ENCODE measurements around the gene CLK2. TPM values are rescaled to one million over a fixed set of nuclear protein-coding genes. Genes with fewer than 3 reads are reported as not detected.

Gene CLK2
- 100 to 1,000 TPM in 1 of 2 donors, 10 to 100 TPM in 1; 87.7 to 131 TPM for total RNA-seq

DNA sequence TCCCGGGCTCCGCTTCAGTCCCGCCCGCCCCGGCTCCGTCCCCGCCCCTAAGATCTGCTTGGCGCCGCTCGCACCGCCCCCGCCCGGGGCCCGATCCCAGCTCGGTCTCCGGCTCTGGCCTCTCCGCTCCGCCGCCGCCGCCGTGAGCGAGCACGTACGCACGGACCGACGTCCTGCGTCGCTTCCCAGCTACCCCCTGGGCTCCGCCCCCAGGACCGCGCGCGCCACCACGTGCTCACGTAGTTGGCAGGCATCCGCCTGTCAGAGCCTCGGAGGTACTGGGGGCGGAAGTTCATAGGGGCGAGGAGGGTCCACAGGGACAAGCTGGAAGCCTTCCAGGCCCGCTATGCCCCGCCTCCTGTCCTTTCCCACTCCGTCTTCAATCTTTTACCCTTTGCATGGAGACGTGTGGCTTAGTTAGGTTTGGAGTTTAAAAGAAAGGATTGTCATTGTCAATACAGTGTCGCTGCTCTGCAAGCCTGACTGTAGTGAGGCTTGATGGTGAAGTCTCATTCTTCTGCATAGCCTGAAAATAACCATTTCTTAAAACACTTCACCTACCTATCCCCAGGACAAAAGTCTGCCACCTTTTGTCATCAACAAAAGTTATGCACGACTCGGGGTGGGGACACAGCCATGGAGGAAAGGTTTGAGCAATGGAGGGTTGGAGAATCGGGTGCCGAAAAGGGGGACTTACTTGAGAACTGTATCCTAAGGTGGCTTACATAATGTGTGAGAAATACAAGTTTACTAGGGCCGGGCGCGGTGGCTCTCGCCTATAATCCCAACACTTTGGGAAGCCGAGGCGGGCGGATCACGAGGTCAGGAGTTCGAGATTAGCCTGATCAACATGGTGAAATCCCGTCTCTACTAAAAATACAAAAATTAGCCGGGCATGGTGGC is at the start of gene CLK2:
TSS of gene CLK2 (minus strand) at position 162 of the 903 bp plus-strand sequence. CDS start 2,527 bp downstream, outside the sequence.
- peaks cover 22% of the 10 kb centered on the region for H3K4me1 Mint-ChIP-seq
- no peaks in the 10 kb centered on the region for H3K9me3 Mint-ChIP-seq
- H3K4me3 Mint-ChIP-seq, result peak within 1 kb of the TSS; percentile 91
- peak within 1 kb of the TSS; percentile 88 for H3K27ac Mint-ChIP-seq
- H3K36me3 Mint-ChIP-seq (ENCODE audit: low read depth), result peaks cover 51% of the 10 kb centered on the region
- peak; percentile 91 for ATAC-seq (replicated peaks)
- H3K27me3 Mint-ChIP-seq, result no peaks in the 10 kb centered on the region

GRCh38 chr1:155322571-155322952 is 49.3 kb upstream of the CLK2 start:
- Mint-ChIP-seq H3K9me3 (no peaks in the 10 kb centered on the region), H3K36me3 (ENCODE audit: low read depth) (peaks cover 37% of the 10 kb centered on the region), H3K4me3 (peak overlapping the region; percentile 75), H3K27ac (peak overlapping the region; percentile 48), H3K27me3 (no peaks in the 10 kb centered on the region), H3K4me1 (peaks cover 19% of the 10 kb centered on the region)
- no peak for ATAC-seq (replicated peaks)

GRCh38 chr1:155321639-155322503 is 48.6 kb upstream of the CLK2 start:
- Mint-ChIP-seq H3K27me3 (no peaks in the 10 kb centered on the region), H3K4me3 (peak overlapping the region; percentile 75), H3K27ac (peak overlapping the region; percentile 48), H3K36me3 (ENCODE audit: low read depth) (peaks cover 43% of the 10 kb centered on the region), H3K4me1 (peaks cover 19% of the 10 kb centered on the region), H3K9me3 (no peaks in the 10 kb centered on the region)
- ATAC-seq (replicated peaks), result no peak

DNA sequence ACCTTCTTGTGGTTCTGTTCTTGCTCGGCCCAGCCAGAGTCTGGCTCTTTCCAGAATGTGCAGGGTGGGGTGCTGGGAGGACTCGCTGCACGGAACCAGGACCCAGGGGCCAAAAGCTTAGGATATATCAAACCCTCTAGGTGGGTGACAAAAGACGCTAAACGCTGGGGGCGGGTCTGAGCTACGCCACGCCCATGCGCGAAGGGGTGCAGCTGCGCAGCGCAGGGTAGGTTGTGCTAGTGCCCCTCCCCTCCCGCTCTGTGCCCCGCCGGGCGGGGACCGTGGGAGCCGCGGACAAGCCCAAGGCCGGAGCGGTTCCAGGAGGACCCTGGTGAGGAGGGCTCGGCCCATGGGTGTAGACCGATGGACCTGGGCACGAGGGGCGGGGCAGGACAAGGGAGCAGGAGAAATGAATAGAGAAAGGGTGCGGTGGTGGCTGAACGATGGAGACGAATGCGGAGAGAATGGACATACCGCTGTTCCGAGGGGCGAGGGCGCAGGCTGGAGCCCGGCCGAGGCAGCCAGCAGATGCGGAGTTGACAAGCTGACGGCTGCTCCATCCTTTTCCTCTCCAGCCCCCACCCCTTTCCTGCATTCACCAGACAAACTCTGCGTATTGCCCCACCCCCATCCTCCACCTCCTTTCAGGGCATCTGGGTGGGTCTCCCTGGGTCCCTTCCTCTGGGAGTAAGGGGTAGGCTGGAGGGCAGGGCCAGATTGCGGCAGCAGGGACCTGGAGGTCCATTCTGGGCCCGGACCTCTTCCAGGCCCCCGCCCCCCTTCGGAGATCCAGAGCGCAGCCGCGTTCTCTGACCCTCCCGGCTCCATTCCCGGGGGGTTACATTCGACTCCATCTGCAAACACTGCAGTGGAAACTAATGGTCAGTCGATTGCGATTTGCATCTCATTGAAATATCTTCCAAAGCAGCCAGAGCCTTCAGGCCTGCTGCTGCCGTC is 47.6 kb upstream of the CLK2 start, which contains the start of gene RUSC1:
TSS of gene RUSC1 (plus strand) at position 234 of the 957 bp plus-strand sequence. CDS start 880 bp downstream, outside the sequence.
- Mint-ChIP-seq H3K4me3 (peak within 1 kb of the TSS; percentile 75), H3K27me3 (no peaks in the 10 kb centered on the region), H3K4me1 (peaks cover 14% of the 10 kb centered on the region), H3K27ac (no peak within 1 kb of the TSS), H3K9me3 (no peaks in the 10 kb centered on the region), H3K36me3 (ENCODE audit: low read depth) (peaks cover 46% of the 10 kb centered on the region)
- ATAC-seq (replicated peaks), result peak; percentile 18

DNA sequence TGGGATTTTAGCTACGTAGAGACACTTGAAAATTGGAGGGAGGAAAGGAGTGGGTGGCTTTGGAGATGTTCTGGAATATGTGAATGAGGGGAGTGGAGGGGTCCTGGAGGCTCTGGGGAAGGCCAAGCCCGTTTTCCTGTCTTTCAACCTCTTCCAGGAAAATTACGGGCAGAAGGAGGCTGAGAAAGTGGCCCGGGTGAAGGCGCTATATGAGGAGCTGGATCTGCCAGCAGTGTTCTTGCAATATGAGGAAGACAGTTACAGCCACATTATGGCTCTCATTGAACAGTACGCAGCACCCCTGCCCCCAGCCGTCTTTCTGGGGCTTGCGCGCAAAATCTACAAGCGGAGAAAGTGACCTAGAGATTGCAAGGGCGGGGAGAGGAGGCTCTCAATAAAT is 46.9 kb upstream of the CLK2 start:
- ATAC-seq (replicated peaks), result no peak
- H3K9me3 Mint-ChIP-seq, result no peaks in the 10 kb centered on the region
- H3K36me3 Mint-ChIP-seq (ENCODE audit: low read depth), result peaks cover 49% of the 10 kb centered on the region
- H3K27me3 Mint-ChIP-seq, result no peaks in the 10 kb centered on the region
- H3K27ac Mint-ChIP-seq, result no peak overlapping the region
- H3K4me3 Mint-ChIP-seq, result peak overlapping the region; percentile 75
- peaks cover 12% of the 10 kb centered on the region for H3K4me1 Mint-ChIP-seq

DNA sequence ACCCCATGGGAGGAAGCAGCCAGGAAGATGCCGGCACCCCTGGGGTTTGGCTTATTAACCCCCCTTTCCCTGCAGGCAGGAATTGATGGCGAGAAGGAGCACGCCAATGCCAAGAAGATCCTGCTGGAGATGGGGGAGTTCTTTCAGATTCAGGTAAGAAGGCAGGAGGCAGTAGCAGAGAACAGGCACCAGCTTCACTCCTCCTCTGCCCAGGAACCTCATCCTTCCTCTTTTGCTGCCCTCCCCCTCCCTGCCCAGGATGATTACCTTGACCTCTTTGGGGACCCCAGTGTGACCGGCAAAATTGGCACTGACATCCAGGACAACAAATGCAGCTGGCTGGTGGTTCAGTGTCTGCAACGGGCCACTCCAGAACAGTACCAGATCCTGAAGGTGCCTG is 46.2 kb upstream of the CLK2 start:
- H3K27me3 Mint-ChIP-seq, result no peaks in the 10 kb centered on the region
- peak overlapping the region; percentile 75 for H3K4me3 Mint-ChIP-seq
- ATAC-seq (replicated peaks), result no peak
- peak overlapping the region; percentile 2 for H3K27ac Mint-ChIP-seq
- H3K4me1 Mint-ChIP-seq, result peaks cover 12% of the 10 kb centered on the region
- no peaks in the 10 kb centered on the region for H3K9me3 Mint-ChIP-seq
- peaks cover 56% of the 10 kb centered on the region for H3K36me3 Mint-ChIP-seq (ENCODE audit: low read depth)

GRCh38 chr1:155318082-155318481 is 44.8 kb upstream of the CLK2 start:
- no peak for ATAC-seq (replicated peaks)
- Mint-ChIP-seq H3K36me3 (ENCODE audit: low read depth) (peaks cover 70% of the 10 kb centered on the region), H3K9me3 (no peaks in the 10 kb centered on the region), H3K4me3 (no peak overlapping the region), H3K27ac (no peak overlapping the region), H3K27me3 (no peaks in the 10 kb centered on the region), H3K4me1 (peaks cover 12% of the 10 kb centered on the region)

- Mint-ChIP-seq H3K9me3 (no peaks in the 10 kb centered on the region), H3K4me3 (no peak overlapping the region), H3K27me3 (no peaks in the 10 kb centered on the region), H3K36me3 (ENCODE audit: low read depth) (peaks cover 82% of the 10 kb centered on the region), H3K4me1 (peaks cover 18% of the 10 kb centered on the region), H3K27ac (no peak overlapping the region)
- ATAC-seq (replicated peaks), result no peak
These were observed 43.6 kb upstream of the CLK2 start for GRCh38 chr1:155316922-155317321.

GRCh38 chr1:155313261-155313660 is 40.0 kb upstream of the CLK2 start:
- Mint-ChIP-seq H3K36me3 (ENCODE audit: low read depth) (peaks cover 95% of the 10 kb centered on the region), H3K4me1 (peaks cover 16% of the 10 kb centered on the region), H3K27me3 (no peaks in the 10 kb centered on the region), H3K27ac (no peak overlapping the region), H3K9me3 (no peaks in the 10 kb centered on the region), H3K4me3 (no peak overlapping the region)
- no peak for ATAC-seq (replicated peaks)

GRCh38 chr1:155309423-155310021 is 36.2 kb upstream of the CLK2 start:
- Mint-ChIP-seq H3K4me3 (peak overlapping the region; percentile 97), H3K27ac (peak overlapping the region; percentile 98), H3K36me3 (ENCODE audit: low read depth) (peaks cover 64% of the 10 kb centered on the region), H3K9me3 (no peaks in the 10 kb centered on the region), H3K27me3 (no peaks in the 10 kb centered on the region), H3K4me1 (peaks cover 16% of the 10 kb centered on the region)
- no peak for ATAC-seq (replicated peaks)

GRCh38 chr1:155308493-155309422 is 35.5 kb upstream of the CLK2 start, which contains the start of gene FDPS:
Gene FDPS, plus strand, starts transcription at chr1:155308866. Its CDS starts 924 bp downstream, at chr1:155309790.
- Mint-ChIP-seq H3K27me3 (no peaks in the 10 kb centered on the region), H3K9me3 (no peaks in the 10 kb centered on the region), H3K4me3 (peak within 1 kb of the TSS; percentile 97)

GRCh38 chr1:155307247-155307740 is 34.0 kb upstream of the CLK2 start:
- Mint-ChIP-seq H3K4me1 (peaks cover 14% of the 10 kb centered on the region), H3K9me3 (no peaks in the 10 kb centered on the region), H3K36me3 (ENCODE audit: low read depth) (peaks cover 43% of the 10 kb centered on the region), H3K4me3 (peak overlapping the region; percentile 97), H3K27me3 (no peaks in the 10 kb centered on the region), H3K27ac (peak overlapping the region; percentile 98)
- no peak for ATAC-seq (replicated peaks)

More at GRCh38 chr1:155308493-155309422, 35.5 kb upstream of the CLK2 start, which contains the start of gene FDPS:
- peaks cover 16% of the 10 kb centered on the region for H3K4me1 Mint-ChIP-seq
- peak within 1 kb of the TSS; percentile 98 for H3K27ac Mint-ChIP-seq
- peaks cover 57% of the 10 kb centered on the region for H3K36me3 Mint-ChIP-seq (ENCODE audit: low read depth)
- peak; percentile 98 for ATAC-seq (replicated peaks)
